OCI-LY3 (cell line): ENCODE results near the gene FIS1.

Source experiments
- CTCF ChIP-seq: fragments of 200-600, 300-600 bp; sonication (generic); IDR thresholded peaks from 2 replicates; pipeline ENCODE4 v1.5.1; 2014; ENCODE audit warnings: antibody characterized with exemption, low read length, low read depth
- EZH2phosphoT487 ChIP-seq: fragments of 200-600 bp; shearing (Covaris generic); IDR thresholded peaks from 2 replicates; pipeline ENCODE4 v1.6.1; 2018; ENCODE audit warnings: antibody characterized with exemption, mixed run types, low read depth

GRCh38 chr7:101241015-101241363 is 3.9 kb downstream of the FIS1 start:
- no peak for TF ChIP-seq EZH2phosphoT487
- no peak for TF ChIP-seq CTCF
